ENCODE results near the gene FAM161B.
"Not testable (repeated sequence)": the region's sequence is repeated elsewhere in the genome, so short reads cannot be mapped to it uniquely, and the experiment has no call there.

FAM161B gene

DNA sequence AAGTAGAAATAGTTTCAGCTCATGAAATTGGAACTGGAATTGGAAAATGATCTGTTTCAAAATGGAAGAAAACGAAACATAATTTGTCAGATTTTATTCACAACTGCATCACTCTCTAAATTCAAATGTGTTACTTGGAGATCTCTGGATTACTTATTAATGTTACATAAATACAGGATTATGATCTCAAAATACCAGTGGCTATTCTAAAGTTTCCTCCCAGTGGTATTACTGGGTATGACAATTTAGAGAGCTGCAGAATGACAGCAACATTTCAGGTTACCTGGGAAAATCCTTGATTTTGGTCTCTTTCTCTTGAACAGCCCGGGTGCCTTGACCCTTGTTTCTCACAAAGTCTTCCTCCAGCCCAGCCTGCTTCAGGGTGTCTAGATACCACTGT is 14.2 kb downstream of the FAM161B start:
- Histone ChIP-seq H3K9ac (no peak overlapping the region), H3K4me1 (no peaks in the 10 kb centered on the region), H3K4me2 (ENCODE audit: low read length) (no peak overlapping the region), H3K27ac (no peak overlapping the region), H3K9me3 (ENCODE audit: control insufficient read depth, low read length) (no peaks in the 10 kb centered on the region), H3K36me3 (ENCODE audit: control insufficient read depth, insufficient read depth, low read length) (no peaks in the 10 kb centered on the region), H3K27me3 (ENCODE audit: control insufficient read depth, insufficient read depth, low read length) (no peaks in the 10 kb centered on the region), H2AFZ (no peak overlapping the region), H3K79me2 (no peaks in the 10 kb centered on the region), H3K4me3 (ENCODE audit: low read depth, low read length) (no peak overlapping the region)
- TF ChIP-seq, protein P1, sequence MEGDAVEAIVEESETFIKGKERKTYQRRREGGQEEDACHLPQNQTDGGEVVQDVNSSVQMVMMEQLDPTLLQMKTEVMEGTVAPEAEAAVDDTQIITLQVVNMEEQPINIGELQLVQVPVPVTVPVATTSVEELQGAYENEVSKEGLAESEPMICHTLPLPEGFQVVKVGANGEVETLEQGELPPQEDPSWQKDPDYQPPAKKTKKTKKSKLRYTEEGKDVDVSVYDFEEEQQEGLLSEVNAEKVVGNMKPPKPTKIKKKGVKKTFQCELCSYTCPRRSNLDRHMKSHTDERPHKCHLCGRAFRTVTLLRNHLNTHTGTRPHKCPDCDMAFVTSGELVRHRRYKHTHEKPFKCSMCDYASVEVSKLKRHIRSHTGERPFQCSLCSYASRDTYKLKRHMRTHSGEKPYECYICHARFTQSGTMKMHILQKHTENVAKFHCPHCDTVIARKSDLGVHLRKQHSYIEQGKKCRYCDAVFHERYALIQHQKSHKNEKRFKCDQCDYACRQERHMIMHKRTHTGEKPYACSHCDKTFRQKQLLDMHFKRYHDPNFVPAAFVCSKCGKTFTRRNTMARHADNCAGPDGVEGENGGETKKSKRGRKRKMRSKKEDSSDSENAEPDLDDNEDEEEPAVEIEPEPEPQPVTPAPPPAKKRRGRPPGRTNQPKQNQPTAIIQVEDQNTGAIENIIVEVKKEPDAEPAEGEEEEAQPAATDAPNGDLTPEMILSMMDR (IDR thresholded peaks at IDR 0.05): peak; percentile 17

- TF ChIP-seq, protein P1 (IDR thresholded peaks at IDR 0.05): no peak
- H3K4me3 ChIP-seq (ENCODE audit: low read depth, low read length): no peak overlapping the region
- no peak overlapping the region for H3K9ac ChIP-seq
- H2AFZ ChIP-seq: no peak overlapping the region
- no peak overlapping the region for H3K4me2 ChIP-seq (ENCODE audit: low read length)
- H3K27me3 ChIP-seq (ENCODE audit: control insufficient read depth, insufficient read depth, low read length): no peaks in the 10 kb centered on the region
- no peak overlapping the region for H3K27ac ChIP-seq
- peaks cover 10% of the 10 kb centered on the region for H3K79me2 ChIP-seq
- no peaks in the 10 kb centered on the region for H3K4me1 ChIP-seq
- H3K36me3 ChIP-seq (ENCODE audit: control insufficient read depth, insufficient read depth, low read length): no peaks in the 10 kb centered on the region
- no peaks in the 10 kb centered on the region for H3K9me3 ChIP-seq (ENCODE audit: control insufficient read depth, low read length)
These were observed 25.6 kb downstream of the FAM161B start for GRCh38 chr14:73924337-73924736.

DNA sequence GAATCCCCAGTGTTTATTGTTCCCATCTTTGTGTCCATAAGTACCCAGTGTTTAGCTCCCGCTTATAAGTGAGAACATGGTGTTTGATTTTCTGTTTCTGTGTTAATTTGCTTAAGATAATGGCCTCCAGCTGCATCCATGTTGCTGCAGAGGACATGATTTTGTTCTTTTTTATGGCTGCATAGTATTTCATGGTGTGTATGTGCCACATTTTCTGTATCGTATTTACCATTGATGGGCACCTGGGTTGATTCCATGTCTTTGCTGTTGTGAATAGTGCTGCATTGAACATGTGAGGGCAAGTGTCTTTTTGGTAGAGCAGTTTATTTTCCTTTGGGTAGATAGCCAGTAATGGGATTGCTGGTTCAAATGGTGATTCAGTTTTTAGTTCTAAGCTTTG is 30.4 kb downstream of the FAM161B start:
- H3K27me3 ChIP-seq (ENCODE audit: control insufficient read depth, insufficient read depth, low read length); H3K9me3 ChIP-seq (ENCODE audit: control insufficient read depth, low read length); H3K27ac ChIP-seq; H2AFZ ChIP-seq; H3K9ac ChIP-seq; H3K4me3 ChIP-seq (ENCODE audit: low read depth, low read length); H3K36me3 ChIP-seq (ENCODE audit: control insufficient read depth, insufficient read depth, low read length); H3K4me1 ChIP-seq; H3K4me2 ChIP-seq (ENCODE audit: low read length): not testable (repeated sequence)
- H3K79me2 ChIP-seq: peaks cover 19% of the 10 kb centered on the region

DNA sequence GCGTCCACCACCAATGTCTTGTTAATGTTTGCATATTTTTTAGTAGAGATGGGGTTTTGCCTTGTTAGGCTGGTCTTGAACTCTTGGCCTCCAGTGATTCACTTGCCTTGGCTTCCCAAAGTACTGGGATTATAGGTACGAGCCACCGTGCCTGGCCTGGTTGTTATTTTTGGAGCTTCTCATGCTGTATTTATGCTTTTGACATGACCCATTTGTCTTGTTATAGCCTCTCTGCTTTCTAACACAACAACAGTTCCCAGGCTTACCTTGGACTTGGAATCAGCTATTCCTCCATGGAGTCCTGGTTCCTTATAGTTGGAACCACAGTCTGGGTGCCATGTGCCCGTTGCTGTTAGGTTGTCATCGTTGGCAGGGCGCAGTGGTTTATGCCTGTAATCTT is 33.6 kb downstream of the FAM161B start:
- Histone ChIP-seq H3K27me3 (ENCODE audit: control insufficient read depth, insufficient read depth, low read length) (no peaks in the 10 kb centered on the region), H3K4me3 (ENCODE audit: low read depth, low read length) (no peak overlapping the region), H2AFZ (no peak overlapping the region), H3K9me3 (ENCODE audit: control insufficient read depth, low read length) (no peaks in the 10 kb centered on the region), H3K36me3 (ENCODE audit: control insufficient read depth, insufficient read depth, low read length) (no peaks in the 10 kb centered on the region), H3K9ac (no peak overlapping the region), H3K4me2 (ENCODE audit: low read length) (no peak overlapping the region), H3K4me1 (no peaks in the 10 kb centered on the region), H3K79me2 (peaks cover 19% of the 10 kb centered on the region), H3K27ac (no peak overlapping the region)
- TF ChIP-seq, protein P1 (IDR thresholded peaks at IDR 0.05): no peak

DNA sequence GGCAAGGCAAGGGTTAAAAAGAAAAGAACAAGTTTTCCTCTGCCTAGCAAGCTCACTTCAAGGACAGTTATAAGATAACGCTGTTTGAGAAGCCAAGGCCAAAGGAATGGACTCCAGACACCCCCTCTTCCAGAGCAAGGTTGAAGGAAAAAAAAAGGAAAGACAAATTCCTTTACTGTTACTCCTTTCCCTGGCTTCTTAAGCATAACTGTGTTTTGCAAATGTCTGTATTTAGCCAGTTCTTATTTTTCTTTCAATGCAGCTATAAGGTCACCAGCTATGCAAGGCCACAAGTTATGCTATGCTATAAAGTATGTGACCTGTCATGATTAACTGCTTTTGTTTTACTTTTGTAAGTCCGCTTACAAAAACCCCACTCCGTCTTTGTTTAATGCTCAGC is 36.6 kb downstream of the FAM161B start:
- no peaks in the 10 kb centered on the region for H3K9me3 ChIP-seq (ENCODE audit: control insufficient read depth, low read length)
- H3K36me3 ChIP-seq (ENCODE audit: control insufficient read depth, insufficient read depth, low read length): no peaks in the 10 kb centered on the region
- no peak overlapping the region for H3K4me2 ChIP-seq (ENCODE audit: low read length)
- peaks cover 11% of the 10 kb centered on the region for H3K79me2 ChIP-seq
- no peak overlapping the region for H3K4me3 ChIP-seq (ENCODE audit: low read depth, low read length)
- no peak overlapping the region for H3K9ac ChIP-seq
- TF ChIP-seq, protein P1 (IDR thresholded peaks at IDR 0.05): no peak
- no peak overlapping the region for H3K27ac ChIP-seq
- H3K27me3 ChIP-seq (ENCODE audit: control insufficient read depth, insufficient read depth, low read length): no peaks in the 10 kb centered on the region
- H2AFZ ChIP-seq: no peak overlapping the region
- H3K4me1 ChIP-seq: no peaks in the 10 kb centered on the region
